GM12892 (cell line): ENCODE data around the gene GABRB3.

ENCODE experiments used
- POLR2A ChIP-seq: IDR thresholded peaks from 2 replicates; pipeline ENCODE4 v1.6.1; 2011; ENCODE audit warnings: low read depth, low read length, control low read depth
- POLR2AphosphoS5 ChIP-seq: IDR thresholded peaks from 2 replicates; pipeline ENCODE4 v1.6.1; 2011; ENCODE audit warnings: low read depth, low read length, control low read depth

DNA sequence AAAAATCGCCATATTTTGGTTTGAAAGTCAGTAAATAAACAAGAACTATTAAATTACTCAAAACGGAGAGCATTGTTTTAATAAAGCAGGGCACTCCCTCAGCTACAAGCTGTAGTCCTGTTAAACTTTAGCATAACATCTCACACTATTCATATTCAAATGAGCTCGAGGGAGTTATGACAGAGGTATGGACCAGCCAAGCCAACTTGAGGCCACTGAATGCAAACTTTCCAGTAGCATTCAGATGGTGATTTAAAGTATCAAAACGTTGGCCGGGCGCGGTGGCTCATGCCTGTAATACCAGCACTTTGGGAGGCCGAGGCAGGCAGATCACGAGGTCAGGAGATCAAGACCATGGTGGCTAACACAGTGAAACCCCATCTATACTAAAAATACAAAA, 132.9 kb downstream of the GABRB3 start:
- TF ChIP-seq POLR2A (no peak), POLR2AphosphoS5 (no peak)
